22Rv1 (cell line): Measurements from ENCODE around the gene PROM1.

Experiments
- CTCF ChIP-seq: fragments of 450-650 bp; IDR thresholded peaks from 2 replicates; pipeline ENCODE4 v1.5.1; 2017; ENCODE audit warnings: mild to moderate bottlenecking
- ZFX ChIP-seq: fragments of 450-650 bp; IDR thresholded peaks from 2 replicates; pipeline ENCODE4 v1.6.1; 2017; ENCODE audit warnings: antibody characterized with exemption, borderline replicate concordance

- TF ChIP-seq CTCF (no peak), ZFX (no peak)
Measured at GRCh38 chr4:16016536-16016935, 67.3 kb downstream of the PROM1 start.
